Type B pancreatic cell (in vitro differentiated cells): ENCODE measurements around the gene AGAP2. TPM values are rescaled to one million over a fixed set of nuclear protein-coding genes. Genes with fewer than 3 reads are reported as not detected.

Experiments
- DNase-seq: peaks from one replicate; pipeline ENCODE4 v3.0.0; 2021; ENCODE audit warnings: mixed read lengths; ENCODE audit not compliant: unreplicated experiment; ENCODE audit errors: extremely low spot score
- H3K27ac Mint-ChIP-seq: 2 replicates; pipeline ENCODE4 v1.8.0; 2021; ENCODE audit warnings: mild to moderate bottlenecking, mixed read lengths
- H3K27me3 Mint-ChIP-seq: 2 replicates; pipeline ENCODE4 v1.8.0; 2021; ENCODE audit warnings: mixed read lengths
- H3K36me3 Mint-ChIP-seq: 2 replicates; pipeline ENCODE4 v1.8.0; 2021; ENCODE audit warnings: mixed read lengths
- H3K4me1 Mint-ChIP-seq: one replicate; pipeline ENCODE4 v1.8.0; 2021; ENCODE audit warnings: mixed read lengths; ENCODE audit not compliant: unreplicated experiment
- H3K4me3 Mint-ChIP-seq: 2 replicates; pipeline ENCODE4 v1.8.0; 2021; ENCODE audit warnings: mild to moderate bottlenecking, mixed read lengths
- H3K9me3 Mint-ChIP-seq: 2 replicates; pipeline ENCODE4 v1.8.0; 2021; ENCODE audit warnings: mixed read lengths
- total RNA-seq: library from RNA; stranded (reverse); gene quantifications from 2 replicates; pipeline ENCODE4 v1.2.1, GENCODE V29; 2021; ENCODE audit warnings: low replicate concordance
- TF ChIP-seq, protein P1 (sequence below): fragments of 200-600 bp; sonication (generic); conservative IDR thresholded peaks from 2 replicates; pipeline ENCODE4 v1.5.0; 2021; ENCODE audit warnings: antibody characterized with exemption, mild to moderate bottlenecking

AGAP2 gene
- total RNA-seq, 1 donor from 2014 or later: 4.1 TPM

DNA sequence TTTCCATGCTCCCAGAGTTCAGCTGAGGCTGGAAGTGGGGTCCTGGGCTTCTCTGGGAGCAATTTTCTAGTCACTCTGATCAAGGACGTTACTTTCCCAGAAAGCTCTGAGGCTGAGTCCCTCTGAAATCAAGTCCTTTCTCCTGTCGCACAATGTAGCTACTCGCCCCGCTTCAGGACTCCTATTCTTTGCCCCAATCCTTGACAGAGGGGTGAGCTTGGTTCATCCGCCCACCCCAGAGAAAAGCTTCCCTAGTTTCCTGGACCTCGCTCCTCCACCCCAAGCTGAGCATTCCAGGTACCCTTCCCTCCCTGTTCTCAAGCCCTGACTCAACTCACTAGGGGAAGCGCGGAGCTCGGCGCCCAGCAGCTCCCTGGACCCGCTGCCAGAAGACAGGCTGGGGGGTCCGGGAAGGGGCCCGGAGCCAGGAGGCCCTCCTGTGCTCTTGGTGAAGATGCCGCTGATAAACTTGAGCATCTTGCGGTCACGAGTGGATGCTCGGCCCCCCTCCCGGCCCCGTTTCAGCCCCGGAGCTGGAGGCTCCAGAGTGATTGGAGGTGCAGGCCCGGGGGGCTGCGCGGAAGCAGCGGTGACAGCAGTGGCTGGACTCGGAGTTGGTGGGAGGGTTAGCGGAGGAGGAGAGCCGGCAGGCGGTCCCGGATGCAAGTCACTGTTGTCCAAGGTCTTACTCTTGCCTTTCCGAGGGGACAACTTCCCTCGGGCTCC, 1.6 kb downstream of the AGAP2 start:
- Mint-ChIP-seq H3K27ac (peak overlapping the region; percentile 23), H3K27me3 (peaks cover 83% of the 10 kb centered on the region), H3K4me1 (peaks cover 15% of the 10 kb centered on the region), H3K36me3 (peaks cover 4% of the 10 kb centered on the region), H3K4me3 (peak overlapping the region; percentile 75), H3K9me3 (no peaks in the 10 kb centered on the region)
- TF ChIP-seq, protein P1, sequence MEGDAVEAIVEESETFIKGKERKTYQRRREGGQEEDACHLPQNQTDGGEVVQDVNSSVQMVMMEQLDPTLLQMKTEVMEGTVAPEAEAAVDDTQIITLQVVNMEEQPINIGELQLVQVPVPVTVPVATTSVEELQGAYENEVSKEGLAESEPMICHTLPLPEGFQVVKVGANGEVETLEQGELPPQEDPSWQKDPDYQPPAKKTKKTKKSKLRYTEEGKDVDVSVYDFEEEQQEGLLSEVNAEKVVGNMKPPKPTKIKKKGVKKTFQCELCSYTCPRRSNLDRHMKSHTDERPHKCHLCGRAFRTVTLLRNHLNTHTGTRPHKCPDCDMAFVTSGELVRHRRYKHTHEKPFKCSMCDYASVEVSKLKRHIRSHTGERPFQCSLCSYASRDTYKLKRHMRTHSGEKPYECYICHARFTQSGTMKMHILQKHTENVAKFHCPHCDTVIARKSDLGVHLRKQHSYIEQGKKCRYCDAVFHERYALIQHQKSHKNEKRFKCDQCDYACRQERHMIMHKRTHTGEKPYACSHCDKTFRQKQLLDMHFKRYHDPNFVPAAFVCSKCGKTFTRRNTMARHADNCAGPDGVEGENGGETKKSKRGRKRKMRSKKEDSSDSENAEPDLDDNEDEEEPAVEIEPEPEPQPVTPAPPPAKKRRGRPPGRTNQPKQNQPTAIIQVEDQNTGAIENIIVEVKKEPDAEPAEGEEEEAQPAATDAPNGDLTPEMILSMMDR: no peak
- DNase-seq: no peak

DNA sequence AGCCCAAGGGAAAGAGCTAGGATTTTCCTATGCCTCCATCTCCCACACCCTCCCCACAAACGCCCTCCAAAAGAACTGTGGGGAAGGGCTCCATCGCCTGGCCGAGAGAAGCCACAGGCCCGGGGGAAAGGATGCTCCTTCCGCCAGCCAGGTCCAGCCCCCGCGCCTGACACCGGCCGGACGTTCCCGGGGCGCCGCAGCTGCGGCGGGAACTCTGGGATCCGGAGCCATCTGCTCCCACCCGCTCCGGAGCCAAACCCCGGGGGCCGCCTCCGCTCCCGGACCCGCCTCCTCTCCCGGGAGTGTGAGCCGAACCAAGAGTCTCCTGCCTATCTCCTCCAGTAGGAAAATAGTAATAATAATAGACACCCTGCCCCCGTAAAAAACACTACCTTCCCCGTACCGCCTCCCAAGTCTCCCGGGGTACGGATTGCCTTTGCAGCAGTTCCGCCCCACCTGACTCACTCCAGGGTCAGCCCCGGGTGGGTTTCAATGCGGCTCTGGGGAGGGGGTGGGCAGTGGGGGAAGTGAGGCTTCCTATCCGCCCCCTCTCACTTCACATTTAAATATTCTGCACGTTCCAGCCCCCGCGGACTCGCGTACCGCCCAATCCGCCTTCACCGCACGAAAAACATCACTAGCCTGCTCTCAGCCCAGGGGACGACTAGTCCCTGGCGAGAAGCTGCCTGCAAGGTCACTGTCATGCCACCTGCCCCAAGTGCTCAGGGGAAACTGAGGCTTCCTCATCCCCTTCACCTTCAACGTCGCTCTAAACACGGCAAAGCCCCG, 2.4 kb downstream of the AGAP2 start:
- Mint-ChIP-seq H3K36me3 (peaks cover 4% of the 10 kb centered on the region), H3K4me3 (peak overlapping the region; percentile 75), H3K27ac (peak overlapping the region; percentile 23), H3K9me3 (no peaks in the 10 kb centered on the region), H3K27me3 (peaks cover 83% of the 10 kb centered on the region), H3K4me1 (peaks cover 15% of the 10 kb centered on the region)
- TF ChIP-seq, protein P1: peak; percentile 46
- no peak for DNase-seq

DNA sequence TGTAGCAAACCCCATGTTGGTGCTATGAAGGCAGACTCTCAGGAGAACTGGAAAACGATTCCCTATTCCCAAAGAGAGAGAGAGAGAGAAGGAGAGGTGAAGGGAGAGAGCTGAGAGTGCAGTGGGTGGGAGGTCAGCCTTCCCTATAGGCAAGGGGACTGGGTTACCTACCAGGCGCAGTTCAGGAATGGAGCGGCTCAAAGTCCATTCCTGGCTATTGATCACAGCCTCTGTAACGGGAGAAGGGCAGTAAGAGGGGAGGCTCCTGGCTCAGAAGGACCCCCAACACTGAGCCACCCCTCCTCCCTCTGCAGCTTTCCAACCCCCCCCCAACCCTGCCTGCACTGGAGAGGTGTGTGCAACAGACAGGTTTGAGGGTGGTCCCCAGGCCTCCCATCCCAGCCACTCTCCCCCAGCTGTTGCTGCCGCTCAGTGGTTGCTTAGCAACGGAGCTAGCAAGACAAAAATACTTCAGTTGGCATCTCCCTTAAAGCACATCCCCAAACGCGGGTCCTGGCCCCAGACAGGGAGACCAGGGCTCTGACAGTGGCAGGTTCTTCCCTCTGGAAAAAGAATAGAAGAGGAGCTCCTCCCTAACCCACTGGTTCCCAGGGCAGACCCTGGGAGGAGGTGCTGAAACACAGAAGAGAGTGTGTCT, 3.2 kb downstream of the AGAP2 start:
- Mint-ChIP-seq H3K4me1 (peaks cover 15% of the 10 kb centered on the region), H3K9me3 (no peaks in the 10 kb centered on the region), H3K4me3 (peak overlapping the region; percentile 65), H3K36me3 (peaks cover 4% of the 10 kb centered on the region), H3K27me3 (peaks cover 83% of the 10 kb centered on the region), H3K27ac (no peak overlapping the region)
- TF ChIP-seq, protein P1: no peak
- DNase-seq: no peak

DNA sequence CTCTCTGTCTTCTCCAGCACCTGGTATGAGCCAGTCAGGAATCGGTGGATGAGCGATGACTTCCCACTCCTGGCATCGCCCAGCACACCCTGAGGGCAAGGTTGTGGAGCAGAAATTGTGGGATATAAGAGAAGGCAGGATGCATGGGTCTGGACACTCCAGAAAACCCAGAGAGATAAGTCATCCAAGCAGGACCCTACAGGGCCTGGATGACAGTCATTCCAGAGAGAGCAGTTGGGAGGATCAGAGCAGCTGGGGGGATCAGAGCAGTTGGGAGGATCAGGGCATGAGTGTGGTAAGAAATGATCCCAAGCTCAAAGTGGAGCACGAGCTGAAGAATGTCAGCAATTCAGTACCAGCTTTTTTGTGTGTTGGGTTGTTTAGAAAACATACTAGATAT, 4.0 kb downstream of the AGAP2 start:
- peaks cover 4% of the 10 kb centered on the region for H3K36me3 Mint-ChIP-seq
- H3K27ac Mint-ChIP-seq: no peak overlapping the region
- H3K9me3 Mint-ChIP-seq: no peaks in the 10 kb centered on the region
- H3K4me1 Mint-ChIP-seq: peaks cover 15% of the 10 kb centered on the region
- TF ChIP-seq, protein P1: no peak
- peak overlapping the region; percentile 65 for H3K4me3 Mint-ChIP-seq
- H3K27me3 Mint-ChIP-seq: peaks cover 84% of the 10 kb centered on the region
- no peak for DNase-seq

DNA sequence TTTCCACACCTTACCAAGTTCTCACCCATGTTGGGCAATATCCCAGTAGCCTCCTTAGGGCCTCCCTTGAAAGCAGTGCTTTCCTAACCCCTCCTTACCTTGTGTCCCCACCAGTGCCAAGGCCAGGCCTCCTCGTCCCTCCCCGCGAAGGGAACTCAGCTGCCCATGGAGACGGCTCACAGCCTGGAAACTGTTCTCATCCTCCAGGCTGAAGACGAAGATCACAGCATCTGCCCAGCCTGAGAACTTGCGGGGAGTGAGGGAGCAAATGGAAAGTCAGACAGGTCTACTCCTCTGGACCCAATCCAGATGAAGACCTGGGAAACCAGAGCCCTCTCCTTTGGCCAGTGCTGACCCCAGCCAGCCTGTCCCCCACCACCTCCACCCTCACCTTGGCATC, 4.6 kb downstream of the AGAP2 start:
- peaks cover 9% of the 10 kb centered on the region for H3K4me1 Mint-ChIP-seq
- TF ChIP-seq, protein P1: no peak
- H3K27ac Mint-ChIP-seq: no peak overlapping the region
- no peak overlapping the region for H3K4me3 Mint-ChIP-seq
- DNase-seq: no peak
- H3K9me3 Mint-ChIP-seq: no peaks in the 10 kb centered on the region
- H3K36me3 Mint-ChIP-seq: peaks cover 4% of the 10 kb centered on the region
- H3K27me3 Mint-ChIP-seq: peaks cover 84% of the 10 kb centered on the region
